Tibial nerve (tissue), 3 donors: ENCODE results near the gene ZNF69.

ENCODE experiments used
- EP300 ChIP-seq, 2 donors: sonication (generic); formaldehyde crosslinking; IDR thresholded peaks; one replicate each; pipeline ENCODE4 v1.6.1; 2017; ENCODE audit warnings: antibody characterized with exemption in 2 of 2, mild to moderate bottlenecking in 1 of 2
- POLR2A ChIP-seq, 2 donors: fragments of 450-650 bp; IDR thresholded peaks; one replicate each; pipeline ENCODE4 v1.6.1; 2017; ENCODE audit warnings: antibody characterized with exemption in 2 of 2, mild to moderate bottlenecking in 2 of 2, moderate library complexity in 2 of 2

DNA sequence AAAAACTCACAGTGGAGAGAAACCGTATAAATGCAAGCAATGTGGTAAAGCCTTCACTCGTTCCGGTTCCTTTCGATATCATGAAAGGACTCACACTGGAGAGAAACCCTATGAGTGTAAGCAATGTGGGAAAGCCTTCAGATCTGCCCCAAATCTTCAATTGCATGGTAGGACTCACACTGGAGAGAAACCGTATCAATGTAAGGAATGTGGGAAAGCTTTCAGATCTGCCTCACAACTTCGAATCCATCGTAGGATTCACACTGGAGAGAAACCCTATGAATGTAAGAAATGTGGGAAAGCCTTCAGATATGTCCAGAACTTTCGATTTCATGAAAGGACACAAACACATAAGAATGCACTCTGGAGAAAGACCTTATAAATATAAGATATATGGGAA lies 19.4 kb upstream of the ZNF69 start:
- TF ChIP-seq POLR2A (IDR thresholded peaks at IDR 0.05) = no peak
- TF ChIP-seq EP300 (IDR thresholded peaks at IDR 0.05) = no peak
